SK-N-SH (cell line): ENCODE measurements around the gene ZFHX3. TPM values are rescaled to one million over a fixed set of nuclear protein-coding genes. Genes with fewer than 3 reads are reported as not detected.

ENCODE experiments used
- CTCF ChIA-PET: fragments of 300-600, 350-600 bp; formaldehyde crosslinking; extraction: SDS; loops from one replicate; lab custom pipeline; 2021; lab: Yijun Ruan, JAX
- POLR2A ChIA-PET: fragments of 350-600 bp; sonication (Branson Sonifier 250); formaldehyde crosslinking; extraction: SDS; loops from one replicate; lab custom pipeline; 2020; ENCODE audit warnings: antibody characterized with exemption, inconsistent platforms; lab: Yijun Ruan, JAX
- DNase-seq: peaks from one replicate; pipeline ENCODE4 v3.0.0; 2012
- H2AFZ ChIP-seq: fragments of 200-600 bp; sonication (generic); 2 replicates; pipeline ENCODE4 v1.8.1; 2016; ENCODE audit warnings: antibody characterized with exemption, mild to moderate bottlenecking, low read depth
- H3F3A ChIP-seq: fragments of 200-600 bp; sonication (generic); replicated peaks from 2 replicates; pipeline ENCODE3; 2016; ENCODE audit warnings: antibody characterized with exemption, mild to moderate bottlenecking; ENCODE audit not compliant: insufficient read depth
- H3K27ac ChIP-seq, 2 experiments: fragments of 200-500 bp in 1 of 2; fragments of 200-600 bp in 1 of 2; sonication (Bioruptor generic) in 1 of 2; sonication (generic), shearing (Covaris generic) in 1 of 2; 2 replicates each; pipeline versions ENCODE4 v1.5.1 to v1.6.1; 2014 to 2016; ENCODE audit warnings: low read depth in 2 of 2, inconsistent platforms in 1 of 2, low read length in 1 of 2, mild to moderate bottlenecking in 1 of 2, mixed read lengths in 1 of 2
- H3K27me3 ChIP-seq: fragments of 200-600 bp; sonication (generic), shearing (Covaris generic); 2 replicates; pipeline ENCODE4 v1.6.1; 2016; ENCODE audit warnings: mixed run types; ENCODE audit not compliant: insufficient read depth
- H3K36me3 ChIP-seq, 2 experiments: fragments of 200-500 bp in 1 of 2; fragments of 200-600 bp in 1 of 2; sonication (Bioruptor generic) in 1 of 2; sonication (generic) in 1 of 2; replicated peaks in 1 of 2; 2 replicates each; pipeline versions ENCODE3 to v1.5.1; 2014 to 2016; ENCODE audit warnings: low read length in 1 of 2, mild to moderate bottlenecking in 1 of 2; ENCODE audit not compliant: insufficient read depth in 2 of 2, control insufficient read depth in 1 of 2
- H3K4me1 ChIP-seq, 2 experiments: fragments of 200-500 bp in 1 of 2; fragments of 200-600 bp in 1 of 2; sonication (Bioruptor generic) in 1 of 2; sonication (generic), shearing (Covaris generic) in 1 of 2; 2 replicates each; pipeline versions ENCODE4 v1.5.1 to v1.6.1; 2014 to 2016; ENCODE audit warnings: low read depth in 1 of 2, low read length in 1 of 2, mixed run types in 1 of 2; ENCODE audit not compliant: insufficient read depth in 2 of 2, control insufficient read depth in 1 of 2
- H3K4me2 ChIP-seq: fragments of 200-600 bp; sonication (generic), shearing (Covaris generic); 2 replicates; pipeline ENCODE4 v1.6.1; 2017; ENCODE audit warnings: mixed run types
- H3K4me3 ChIP-seq, 2 experiments: fragments of 200-500 bp in 1 of 2; fragments of 200-600 bp in 1 of 2; sonication (Bioruptor generic) in 1 of 2; sonication (generic), shearing (Covaris generic) in 1 of 2; 2 replicates each; pipeline versions ENCODE4 v1.5.1 to v1.8.1; 2014 to 2016; ENCODE audit warnings: low read depth in 2 of 2, inconsistent platforms in 1 of 2, low read length in 1 of 2, mild to moderate bottlenecking in 1 of 2, mixed read lengths in 1 of 2, moderate library complexity in 1 of 2
- H3K79me2 ChIP-seq: fragments of 200-600 bp; sonication (generic); 2 replicates; pipeline ENCODE4 v1.8.1; 2017; ENCODE audit warnings: mild to moderate bottlenecking; ENCODE audit not compliant: insufficient read depth
- H3K9ac ChIP-seq: fragments of 200-600 bp; sonication (generic); 2 replicates; pipeline ENCODE4 v1.6.1; 2017; ENCODE audit warnings: mixed run types
- H3K9me2 ChIP-seq: fragments of 200-600 bp; sonication (generic); 2 replicates; pipeline ENCODE4 v1.6.1; 2017; ENCODE audit warnings: mixed run types
- H3K9me3 ChIP-seq: fragments of 200-600 bp; sonication (generic); 2 replicates; pipeline ENCODE4 v1.6.1; 2017; ENCODE audit warnings: mixed run types, mild to moderate bottlenecking, moderate library complexity
- H4K20me1 ChIP-seq: fragments of 200-600 bp; sonication (generic); 2 replicates; pipeline ENCODE4 v1.6.1; 2017; ENCODE audit warnings: mild to moderate bottlenecking, mixed run types; ENCODE audit not compliant: insufficient read depth
- CTCF ChIP-seq: fragments of 200-600 bp; sonication (generic); IDR thresholded peaks from 2 replicates; pipeline ENCODE4 v1.6.1; 2017; ENCODE audit warnings: antibody characterized with exemption, mild to moderate bottlenecking, moderate library complexity
- EZH2phosphoT487 ChIP-seq: fragments of 200-600 bp; sonication (generic); IDR thresholded peaks from 2 replicates; pipeline ENCODE4 v1.6.1; 2017; ENCODE audit warnings: low read depth, mixed run types, mild to moderate bottlenecking, antibody characterized with exemption, moderate library complexity, borderline replicate concordance
- FOSL2 ChIP-seq: IDR thresholded peaks from 2 replicates; pipeline ENCODE4 v1.4.0; 2012; ENCODE audit warnings: low read depth, mild to moderate bottlenecking, moderate library complexity, borderline replicate concordance
- FOXM1 ChIP-seq: IDR thresholded peaks from 2 replicates; pipeline ENCODE4 v1.4.0; 2012; ENCODE audit warnings: low read depth, mild to moderate bottlenecking
- GABPA ChIP-seq: IDR thresholded peaks from 2 replicates; pipeline ENCODE4 v1.4.0; 2012; ENCODE audit warnings: low read depth, mild to moderate bottlenecking
- IRF3 ChIP-seq: fragments of 150-350 bp; IDR thresholded peaks from 2 replicates; pipeline ENCODE4 v1.6.1; 2016; ENCODE audit warnings: mild to moderate bottlenecking, low read depth, low read length
- JUND ChIP-seq: IDR thresholded peaks from 2 replicates; pipeline ENCODE4 v1.4.0; 2012
- MEF2A ChIP-seq: IDR thresholded peaks from 2 replicates; pipeline ENCODE4 v1.4.0; 2012; ENCODE audit warnings: low read depth, borderline replicate concordance
- MXI1 ChIP-seq: IDR thresholded peaks from 2 replicates; pipeline ENCODE4 v1.6.1; 2012; ENCODE audit warnings: mild to moderate bottlenecking, low read depth, low read length, improper control_type of control experiment
- NFIC ChIP-seq: IDR thresholded peaks from 2 replicates; pipeline ENCODE4 v1.4.0; 2012; ENCODE audit warnings: borderline replicate concordance
- RCOR1 ChIP-seq: fragments of 150-350 bp; IDR thresholded peaks from 2 replicates; pipeline ENCODE4 v1.6.1; 2017; ENCODE audit warnings: antibody characterized with exemption, low read length
- SIN3A ChIP-seq: IDR thresholded peaks from 2 replicates; pipeline ENCODE4 v1.6.1; 2012; ENCODE audit warnings: low read depth, mild to moderate bottlenecking, low read length, moderate library complexity, borderline replicate concordance
- SMC3 ChIP-seq: IDR thresholded peaks from 2 replicates; pipeline ENCODE4 v1.6.1; 2012; ENCODE audit warnings: low read depth, low read length, improper control_type of control experiment
- WGBS: methylation state at CpG from one replicate; pipeline ENCODE4 v1.1.6; 2017; ENCODE audit warnings: low lambda C conversion rate; 5-methylcytosine and 5-hydroxymethylcytosine counted together
- polyA plus RNA-seq, 3 experiments: library from polyadenylated mRNA; depleted of rRNA; stranded (reverse); fragments of >200 nt; gene quantifications; 2 replicates each; pipeline ENCODE4 v1.2.3, GENCODE V29; 2012
- TF ChIP-seq, protein P1 (sequence below): fragments of 150-350 bp; IDR thresholded peaks from 2 replicates; pipeline ENCODE4 v1.6.1; 2017; ENCODE audit warnings: antibody characterized with exemption, low read length, low read depth, borderline replicate concordance
- TF ChIP-seq, protein P2 (sequence below): IDR thresholded peaks from 2 replicates; pipeline ENCODE4 v1.6.1; 2012; ENCODE audit warnings: mild to moderate bottlenecking, low read depth, low read length, moderate library complexity
- TF ChIP-seq, protein P3 (sequence below): IDR thresholded peaks from 2 replicates; pipeline ENCODE4 v1.4.0; 2012; ENCODE audit warnings: low read depth
- TF ChIP-seq, protein P4 (sequence below): IDR thresholded peaks from 2 replicates; pipeline ENCODE4 v1.4.0; 2012; ENCODE audit warnings: low read depth, borderline replicate concordance

ZFHX3 gene
- polyA plus RNA-seq, 1 of the 3 experiments (the other 2 are of a cell fraction): 2.0 TPM

- TF ChIP-seq MXI1 (no peak), IRF3 (no peak), EZH2phosphoT487 (no peak), MEF2A (no peak), NFIC (no peak), FOSL2 (no peak)
- TF ChIP-seq, protein P1, sequence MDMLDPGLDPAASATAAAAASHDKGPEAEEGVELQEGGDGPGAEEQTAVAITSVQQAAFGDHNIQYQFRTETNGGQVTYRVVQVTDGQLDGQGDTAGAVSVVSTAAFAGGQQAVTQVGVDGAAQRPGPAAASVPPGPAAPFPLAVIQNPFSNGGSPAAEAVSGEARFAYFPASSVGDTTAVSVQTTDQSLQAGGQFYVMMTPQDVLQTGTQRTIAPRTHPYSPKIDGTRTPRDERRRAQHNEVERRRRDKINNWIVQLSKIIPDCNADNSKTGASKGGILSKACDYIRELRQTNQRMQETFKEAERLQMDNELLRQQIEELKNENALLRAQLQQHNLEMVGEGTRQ: no peak
Measured at GRCh38 chr16:73024571-73025105, 23.3 kb downstream of the ZFHX3 start (continued).

DNA sequence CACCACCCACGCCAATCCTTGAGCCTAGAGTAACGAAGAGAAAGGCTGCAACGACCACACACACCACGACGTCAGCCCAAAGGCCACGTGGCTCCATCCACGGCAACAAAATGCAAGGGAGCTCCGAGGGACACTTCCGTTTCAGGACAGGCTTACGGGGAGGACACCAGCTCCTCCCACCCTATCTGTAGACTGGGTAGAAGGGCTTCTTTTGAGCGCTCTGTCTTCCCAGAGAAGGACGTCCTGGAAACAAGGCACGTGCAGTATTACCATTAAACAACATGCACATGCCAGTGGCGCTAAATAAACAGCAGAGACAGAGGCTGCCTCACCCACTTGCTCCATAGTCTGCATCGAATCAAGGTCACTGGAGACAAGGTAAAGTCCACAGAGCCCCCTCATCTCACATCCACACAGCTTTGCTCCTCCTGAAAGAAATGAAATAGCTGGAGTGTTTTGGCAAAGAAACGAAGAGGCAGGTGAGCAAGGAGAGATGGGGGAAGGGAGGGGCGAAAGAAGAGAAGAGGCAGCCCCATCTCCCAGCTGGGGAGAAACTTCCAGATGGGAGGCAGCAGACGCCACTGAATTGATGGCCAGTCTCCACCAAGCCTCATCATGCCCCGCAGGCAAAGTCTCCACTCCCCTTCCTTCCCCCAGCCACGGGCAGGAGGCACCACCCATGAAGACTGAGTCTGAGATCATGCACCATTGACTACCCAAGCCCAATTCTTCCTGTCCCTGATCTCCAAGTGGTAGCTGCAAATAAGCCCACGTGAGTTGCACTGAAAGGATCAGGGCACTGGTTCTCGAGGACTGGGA is 24.0 kb downstream of the ZFHX3 start:
- H3F3A ChIP-seq: peaks cover 24% of the 10 kb centered on the region
- H3K27me3 ChIP-seq: no peaks in the 10 kb centered on the region
- 94% methylated on average over 21 of the region's 22 CpGs for WGBS
- ChIA-PET POLR2A (no interaction called here), CTCF (interaction anchor here (0.7 to 2.2 kb wide), 5 partner anchors 35 to 1027 kb away, joined by 3 to 8 read pairs (median 3); no protein-coding TSS in a partner anchor)
- no peaks in the 10 kb centered on the region for H3K36me3 ChIP-seq
- H3K9me2 ChIP-seq: no peaks in the 10 kb centered on the region
- no peak overlapping the region; a peak in 1 of 4 replicates for H3K27ac ChIP-seq
- H4K20me1 ChIP-seq: peaks cover 82% of the 10 kb centered on the region
- no peak for DNase-seq
- no peak overlapping the region for H3K9ac ChIP-seq
- H2AFZ ChIP-seq: no peak overlapping the region
- no peaks in the 10 kb centered on the region for H3K9me3 ChIP-seq
- TF ChIP-seq FOXM1 (no peak), SIN3A (no peak), MXI1 (no peak), JUND (no peak), RCOR1 (no peak), GABPA (no peak), CTCF (no peak), SMC3 (no peak)
- TF ChIP-seq, protein P2, sequence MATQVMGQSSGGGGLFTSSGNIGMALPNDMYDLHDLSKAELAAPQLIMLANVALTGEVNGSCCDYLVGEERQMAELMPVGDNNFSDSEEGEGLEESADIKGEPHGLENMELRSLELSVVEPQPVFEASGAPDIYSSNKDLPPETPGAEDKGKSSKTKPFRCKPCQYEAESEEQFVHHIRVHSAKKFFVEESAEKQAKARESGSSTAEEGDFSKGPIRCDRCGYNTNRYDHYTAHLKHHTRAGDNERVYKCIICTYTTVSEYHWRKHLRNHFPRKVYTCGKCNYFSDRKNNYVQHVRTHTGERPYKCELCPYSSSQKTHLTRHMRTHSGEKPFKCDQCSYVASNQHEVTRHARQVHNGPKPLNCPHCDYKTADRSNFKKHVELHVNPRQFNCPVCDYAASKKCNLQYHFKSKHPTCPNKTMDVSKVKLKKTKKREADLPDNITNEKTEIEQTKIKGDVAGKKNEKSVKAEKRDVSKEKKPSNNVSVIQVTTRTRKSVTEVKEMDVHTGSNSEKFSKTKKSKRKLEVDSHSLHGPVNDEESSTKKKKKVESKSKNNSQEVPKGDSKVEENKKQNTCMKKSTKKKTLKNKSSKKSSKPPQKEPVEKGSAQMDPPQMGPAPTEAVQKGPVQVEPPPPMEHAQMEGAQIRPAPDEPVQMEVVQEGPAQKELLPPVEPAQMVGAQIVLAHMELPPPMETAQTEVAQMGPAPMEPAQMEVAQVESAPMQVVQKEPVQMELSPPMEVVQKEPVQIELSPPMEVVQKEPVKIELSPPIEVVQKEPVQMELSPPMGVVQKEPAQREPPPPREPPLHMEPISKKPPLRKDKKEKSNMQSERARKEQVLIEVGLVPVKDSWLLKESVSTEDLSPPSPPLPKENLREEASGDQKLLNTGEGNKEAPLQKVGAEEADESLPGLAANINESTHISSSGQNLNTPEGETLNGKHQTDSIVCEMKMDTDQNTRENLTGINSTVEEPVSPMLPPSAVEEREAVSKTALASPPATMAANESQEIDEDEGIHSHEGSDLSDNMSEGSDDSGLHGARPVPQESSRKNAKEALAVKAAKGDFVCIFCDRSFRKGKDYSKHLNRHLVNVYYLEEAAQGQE: no peak
- TF ChIP-seq, protein P3, sequence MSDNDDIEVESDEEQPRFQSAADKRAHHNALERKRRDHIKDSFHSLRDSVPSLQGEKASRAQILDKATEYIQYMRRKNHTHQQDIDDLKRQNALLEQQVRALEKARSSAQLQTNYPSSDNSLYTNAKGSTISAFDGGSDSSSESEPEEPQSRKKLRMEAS: no peak
- TF ChIP-seq, protein P1: no peak
- TF ChIP-seq, protein P4, sequence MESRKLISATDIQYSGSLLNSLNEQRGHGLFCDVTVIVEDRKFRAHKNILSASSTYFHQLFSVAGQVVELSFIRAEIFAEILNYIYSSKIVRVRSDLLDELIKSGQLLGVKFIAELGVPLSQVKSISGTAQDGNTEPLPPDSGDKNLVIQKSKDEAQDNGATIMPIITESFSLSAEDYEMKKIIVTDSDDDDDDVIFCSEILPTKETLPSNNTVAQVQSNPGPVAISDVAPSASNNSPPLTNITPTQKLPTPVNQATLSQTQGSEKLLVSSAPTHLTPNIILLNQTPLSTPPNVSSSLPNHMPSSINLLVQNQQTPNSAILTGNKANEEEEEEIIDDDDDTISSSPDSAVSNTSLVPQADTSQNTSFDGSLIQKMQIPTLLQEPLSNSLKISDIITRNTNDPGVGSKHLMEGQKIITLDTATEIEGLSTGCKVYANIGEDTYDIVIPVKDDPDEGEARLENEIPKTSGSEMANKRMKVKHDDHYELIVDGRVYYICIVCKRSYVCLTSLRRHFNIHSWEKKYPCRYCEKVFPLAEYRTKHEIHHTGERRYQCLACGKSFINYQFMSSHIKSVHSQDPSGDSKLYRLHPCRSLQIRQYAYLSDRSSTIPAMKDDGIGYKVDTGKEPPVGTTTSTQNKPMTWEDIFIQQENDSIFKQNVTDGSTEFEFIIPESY: no peak
- H3K79me2 ChIP-seq: peaks cover 91% of the 10 kb centered on the region
- H3K4me1 ChIP-seq: peaks cover 10 to 71% of the 10 kb centered on the region in 2 experiments
- H3K4me3 ChIP-seq: no peak overlapping the region
- no peak overlapping the region for H3K4me2 ChIP-seq
